Stimulated activated CD4-positive, alpha-beta T cell treated with anti-CD3 and anti-CD28 coated beads, TNF-alpha, amount 100 ng/mL, for 24 hours (primary cell): Measurements from ENCODE around the gene ICAM5.
"Not testable (repeated sequence)": the region's sequence is repeated elsewhere in the genome, so short reads cannot be mapped to it uniquely, and the experiment has no call there.

ENCODE experiments used
- DNase-seq, 3 experiments: peaks; one replicate each; pipeline ENCODE4 v3.0.0-alpha.2; 2020; ENCODE audit warnings: low read depth in 3 of 3

The ICAM5 gene, protein sequence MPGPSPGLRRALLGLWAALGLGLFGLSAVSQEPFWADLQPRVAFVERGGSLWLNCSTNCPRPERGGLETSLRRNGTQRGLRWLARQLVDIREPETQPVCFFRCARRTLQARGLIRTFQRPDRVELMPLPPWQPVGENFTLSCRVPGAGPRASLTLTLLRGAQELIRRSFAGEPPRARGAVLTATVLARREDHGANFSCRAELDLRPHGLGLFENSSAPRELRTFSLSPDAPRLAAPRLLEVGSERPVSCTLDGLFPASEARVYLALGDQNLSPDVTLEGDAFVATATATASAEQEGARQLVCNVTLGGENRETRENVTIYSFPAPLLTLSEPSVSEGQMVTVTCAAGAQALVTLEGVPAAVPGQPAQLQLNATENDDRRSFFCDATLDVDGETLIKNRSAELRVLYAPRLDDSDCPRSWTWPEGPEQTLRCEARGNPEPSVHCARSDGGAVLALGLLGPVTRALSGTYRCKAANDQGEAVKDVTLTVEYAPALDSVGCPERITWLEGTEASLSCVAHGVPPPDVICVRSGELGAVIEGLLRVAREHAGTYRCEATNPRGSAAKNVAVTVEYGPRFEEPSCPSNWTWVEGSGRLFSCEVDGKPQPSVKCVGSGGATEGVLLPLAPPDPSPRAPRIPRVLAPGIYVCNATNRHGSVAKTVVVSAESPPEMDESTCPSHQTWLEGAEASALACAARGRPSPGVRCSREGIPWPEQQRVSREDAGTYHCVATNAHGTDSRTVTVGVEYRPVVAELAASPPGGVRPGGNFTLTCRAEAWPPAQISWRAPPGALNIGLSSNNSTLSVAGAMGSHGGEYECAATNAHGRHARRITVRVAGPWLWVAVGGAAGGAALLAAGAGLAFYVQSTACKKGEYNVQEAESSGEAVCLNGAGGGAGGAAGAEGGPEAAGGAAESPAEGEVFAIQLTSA

DNA sequence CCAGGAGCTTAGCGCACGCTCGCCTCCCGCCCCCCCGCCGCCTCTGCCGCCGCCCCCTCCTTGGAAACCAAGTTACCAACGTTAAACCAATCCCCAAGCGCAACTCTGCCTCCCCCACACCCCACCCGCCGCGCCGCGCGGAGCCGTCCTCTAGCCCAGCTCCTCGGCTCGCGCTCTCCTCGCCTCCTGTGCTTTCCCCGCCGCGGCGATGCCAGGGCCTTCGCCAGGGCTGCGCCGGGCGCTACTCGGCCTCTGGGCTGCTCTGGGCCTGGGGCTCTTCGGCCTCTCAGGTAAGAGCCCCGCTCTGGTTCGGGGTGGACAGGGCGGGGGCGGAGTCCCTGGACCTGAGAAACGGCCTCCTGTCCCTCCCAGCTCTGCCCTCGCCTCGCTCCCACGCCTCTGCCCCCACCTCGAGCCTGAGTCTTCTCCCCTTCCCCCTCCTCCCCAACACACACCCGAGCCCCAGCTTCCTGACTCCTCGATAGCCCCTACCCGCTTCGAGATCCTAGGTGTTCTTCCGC, at the start of gene ICAM5:
TSS of gene ICAM5 (plus strand) at position 117 of the 521 bp plus-strand sequence. CDS start at position 209, 92 bp downstream.
- no peak for DNase-seq

DNA sequence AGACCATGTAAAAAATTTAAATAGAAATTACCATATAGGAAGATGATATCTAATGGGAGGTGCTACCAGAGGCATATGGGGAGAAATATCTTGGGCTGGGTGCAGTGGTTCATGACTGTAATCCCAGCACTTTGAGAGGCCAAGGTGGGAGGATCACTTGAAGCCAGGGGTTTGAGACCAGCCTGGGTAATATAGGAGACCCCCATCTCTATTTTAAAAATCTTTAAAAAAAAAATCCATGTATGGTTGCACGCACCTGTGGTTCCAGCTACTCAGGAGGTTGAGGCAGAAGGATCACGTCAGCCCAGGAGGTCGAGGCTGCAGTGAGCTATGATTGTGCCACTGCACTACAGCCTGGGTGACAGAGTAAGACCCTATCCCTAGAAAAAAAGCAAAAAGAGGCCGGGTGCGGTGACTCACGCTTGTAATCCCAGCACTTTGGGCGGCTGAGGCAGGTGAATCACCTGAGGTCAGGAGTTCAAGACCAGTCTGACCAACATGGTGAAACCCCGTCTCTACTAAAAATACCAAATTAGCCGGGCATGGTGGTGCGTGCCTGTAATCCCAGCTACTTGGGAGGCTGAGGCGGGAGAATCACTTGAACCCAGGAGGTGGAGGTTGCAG, 47.8 kb upstream of the ICAM5 start:
- DNase-seq, result not testable (repeated sequence)

DNA sequence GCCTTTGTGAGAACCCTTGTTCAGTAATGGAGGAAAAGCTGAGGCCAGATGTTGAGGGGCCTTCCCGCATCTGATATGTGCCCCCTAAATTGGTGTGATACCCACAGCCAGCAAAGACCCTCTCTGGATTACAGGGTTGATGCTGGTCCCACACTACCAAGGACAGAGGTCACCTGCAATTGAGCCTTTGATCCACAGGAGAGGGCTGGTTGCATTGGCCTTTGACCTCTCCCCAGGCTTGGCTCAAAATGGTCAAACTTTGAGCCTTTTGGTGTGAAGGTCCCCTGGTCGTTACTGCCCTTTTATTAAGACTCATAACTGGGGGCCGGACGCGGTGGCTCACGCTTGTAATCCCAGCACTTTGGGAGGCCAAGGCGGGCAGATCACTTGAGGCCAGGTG, 46.1 kb upstream of the ICAM5 start:
- no peak for DNase-seq

DNA sequence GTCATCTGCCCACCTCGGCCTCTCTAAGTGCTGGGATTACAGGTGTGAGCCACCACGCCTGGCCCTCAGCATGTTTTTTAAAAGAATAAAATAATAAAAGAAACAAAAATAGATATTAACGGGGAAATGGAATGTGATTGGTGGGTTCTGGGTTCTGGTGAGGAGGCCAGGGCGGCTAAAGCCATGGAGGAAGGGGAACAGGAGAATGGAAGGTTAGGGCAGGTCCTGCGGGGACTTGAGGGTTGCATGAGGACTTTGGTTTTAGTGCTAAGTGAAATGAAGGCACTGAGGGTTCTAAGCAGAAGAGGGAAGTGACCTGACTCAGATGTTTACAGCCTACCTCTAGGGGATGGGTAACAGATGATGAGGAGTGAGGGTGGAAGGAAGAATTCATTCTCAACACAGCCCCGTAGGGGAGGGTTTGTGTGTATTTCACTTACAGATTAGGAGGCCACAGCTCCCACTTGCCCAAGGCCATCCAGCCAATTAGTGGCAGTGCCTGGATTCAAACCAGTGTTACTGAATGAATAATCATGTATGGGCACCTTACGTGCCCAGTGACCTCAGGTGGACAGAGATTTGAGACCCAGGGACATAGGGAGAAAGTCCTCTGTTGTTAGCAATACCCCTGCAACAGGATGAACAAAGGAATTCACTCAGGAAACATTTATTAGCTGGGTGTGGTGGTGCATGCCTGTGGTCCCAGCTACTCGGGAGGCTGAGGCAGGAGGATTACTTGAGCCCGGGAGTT, 44.4 kb upstream of the ICAM5 start:
- no peak for DNase-seq

DNA sequence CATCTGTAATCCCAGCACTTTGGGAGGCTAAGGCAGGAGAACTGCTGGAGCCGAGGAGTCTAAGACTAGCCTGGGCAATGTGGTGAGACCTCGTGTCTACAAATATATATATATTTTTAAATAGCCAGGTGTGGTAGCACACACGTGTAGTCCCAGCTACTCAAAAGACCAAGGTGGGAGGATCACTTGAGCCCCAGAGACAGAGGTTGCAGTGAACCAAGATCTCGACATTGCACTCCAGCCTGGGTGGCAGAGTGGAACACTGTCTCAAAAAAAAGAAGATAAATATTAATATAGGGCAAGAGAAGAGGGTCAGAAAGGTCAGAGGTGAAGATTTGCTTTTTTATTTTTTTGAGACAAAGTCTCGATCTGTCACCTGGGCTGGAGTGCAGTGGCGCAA, 43.2 kb upstream of the ICAM5 start:
- DNase-seq, result no peak

DNA sequence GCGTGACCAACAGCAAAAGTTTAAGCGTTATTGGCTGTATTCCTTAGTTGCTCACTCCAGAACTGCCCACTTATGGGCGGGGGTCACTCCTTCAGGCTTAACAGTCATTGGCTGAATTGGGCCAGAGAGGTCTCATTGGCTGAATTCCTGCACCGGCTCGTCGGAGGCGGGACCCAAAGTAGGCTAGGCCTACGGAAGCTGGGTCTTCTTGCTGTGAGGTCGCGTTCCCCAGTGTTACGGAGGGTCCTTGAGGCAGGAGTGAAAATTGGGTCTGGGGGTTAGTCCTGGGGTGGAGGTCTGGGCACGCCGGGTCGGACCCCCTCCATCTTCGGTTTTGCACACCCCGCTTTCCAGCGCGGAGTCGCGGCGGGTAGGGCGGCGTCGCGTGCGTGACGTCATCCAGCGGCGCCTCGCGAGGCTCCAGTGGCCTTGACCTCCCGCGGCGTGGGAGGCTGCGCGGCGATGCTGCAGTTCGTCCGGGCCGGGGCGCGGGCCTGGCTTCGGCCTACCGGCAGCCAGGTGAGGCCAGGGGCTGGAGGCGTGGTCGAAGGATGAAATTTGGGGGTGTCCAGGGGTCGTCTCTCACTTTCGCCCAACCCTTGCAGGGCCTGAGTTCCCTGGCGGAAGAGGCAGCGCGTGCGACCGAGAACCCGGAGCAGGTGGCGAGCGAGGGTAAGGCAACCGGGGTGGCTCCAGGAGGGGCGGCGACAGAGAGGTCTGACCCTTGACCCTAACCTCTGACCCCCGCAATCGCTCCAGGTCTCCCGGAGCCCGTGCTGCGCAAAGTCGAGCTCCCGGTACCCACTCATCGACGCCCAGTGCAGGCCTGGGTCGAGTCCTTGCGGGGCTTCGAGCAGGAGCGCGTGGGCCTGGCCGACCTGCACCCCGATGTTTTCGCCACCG, 37.7 kb upstream of the ICAM5 start, which contains the start of gene MRPL4:
TSS of gene MRPL4 (plus strand) at position 423 of the 903 bp plus-strand sequence. CDS start at position 463, 40 bp downstream.
- peak; percentile 86 to 96 (median 93) for DNase-seq

DNA sequence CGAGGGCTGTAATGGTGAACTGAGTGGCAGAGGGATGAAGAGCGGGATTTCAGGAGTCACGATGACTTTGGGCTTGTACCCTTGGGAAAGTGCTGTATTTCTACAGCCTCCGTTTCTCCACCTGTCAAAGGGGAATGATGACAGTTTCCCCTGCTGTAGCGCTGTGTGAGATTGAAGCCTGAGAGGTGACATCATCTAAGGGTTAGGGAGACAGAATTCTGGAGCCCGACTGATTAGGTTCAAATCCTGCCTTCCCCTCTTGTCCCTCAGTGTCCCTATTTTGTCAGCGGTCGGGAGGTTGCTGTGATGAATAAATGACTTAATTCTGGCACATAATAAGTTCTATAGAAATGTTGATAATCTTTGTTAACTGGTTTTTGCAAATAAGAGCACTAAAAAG, 37.0 kb upstream of the ICAM5 start:
- no peak for DNase-seq

DNA sequence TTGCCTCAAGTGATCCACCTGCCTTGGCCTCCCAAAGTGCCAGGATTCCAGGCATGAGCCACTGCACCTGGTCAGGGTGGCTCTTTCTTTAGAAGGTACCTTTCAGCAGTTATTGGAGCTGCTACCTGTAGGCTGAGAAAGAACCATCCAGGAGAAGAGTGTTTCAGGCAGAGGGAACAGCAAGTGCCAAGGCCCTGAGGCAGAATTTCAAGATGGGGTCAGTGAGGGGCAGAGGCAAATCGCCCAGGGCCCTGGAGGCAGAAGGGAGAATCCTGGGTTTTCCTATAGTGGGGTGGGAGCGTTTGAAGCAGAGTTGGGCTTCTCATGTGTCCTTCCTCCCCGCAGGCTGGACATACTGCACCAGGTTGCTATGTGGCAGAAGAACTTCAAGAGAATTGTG, 35.5 kb upstream of the ICAM5 start:
- DNase-seq, result no peak

DNA sequence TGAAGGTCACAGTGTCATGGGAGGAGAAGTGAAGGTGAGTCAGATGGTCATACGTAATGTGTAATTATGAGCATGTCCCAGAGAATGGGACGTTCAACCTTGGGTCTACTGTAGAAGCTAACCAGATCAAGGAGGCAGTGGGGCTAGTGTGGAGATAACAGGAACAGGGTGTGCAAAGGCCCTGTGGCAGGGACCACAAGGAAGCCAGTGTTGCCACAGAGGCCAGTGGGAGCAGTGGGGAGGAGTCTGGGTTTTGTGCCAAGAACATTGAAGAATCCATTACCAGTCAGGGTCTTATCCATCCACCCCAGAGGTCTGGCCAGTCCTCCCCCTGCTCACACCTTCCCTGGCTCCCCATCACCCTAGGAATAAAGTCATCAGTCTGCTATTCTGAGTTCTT, 34.4 kb upstream of the ICAM5 start:
- DNase-seq, result no peak

DNA sequence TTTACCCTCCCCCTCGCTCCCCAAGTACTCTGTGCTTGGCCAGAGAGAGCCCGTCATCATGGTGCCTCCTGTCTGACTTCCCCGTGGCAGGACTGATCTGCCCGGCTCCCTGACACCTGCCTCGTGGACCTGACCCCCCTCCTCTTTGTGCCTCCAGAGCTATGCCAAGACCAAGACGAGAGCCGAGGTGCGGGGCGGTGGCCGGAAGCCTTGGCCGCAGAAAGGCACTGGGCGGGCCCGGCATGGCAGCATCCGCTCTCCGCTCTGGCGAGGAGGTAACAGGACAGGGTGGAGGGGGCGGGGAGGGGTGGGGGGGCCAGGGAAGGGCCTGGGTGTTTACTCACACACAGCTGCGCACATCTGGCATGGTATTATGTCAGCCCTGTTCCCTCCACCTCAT, 33.2 kb upstream of the ICAM5 start:
- no peak for DNase-seq

DNA sequence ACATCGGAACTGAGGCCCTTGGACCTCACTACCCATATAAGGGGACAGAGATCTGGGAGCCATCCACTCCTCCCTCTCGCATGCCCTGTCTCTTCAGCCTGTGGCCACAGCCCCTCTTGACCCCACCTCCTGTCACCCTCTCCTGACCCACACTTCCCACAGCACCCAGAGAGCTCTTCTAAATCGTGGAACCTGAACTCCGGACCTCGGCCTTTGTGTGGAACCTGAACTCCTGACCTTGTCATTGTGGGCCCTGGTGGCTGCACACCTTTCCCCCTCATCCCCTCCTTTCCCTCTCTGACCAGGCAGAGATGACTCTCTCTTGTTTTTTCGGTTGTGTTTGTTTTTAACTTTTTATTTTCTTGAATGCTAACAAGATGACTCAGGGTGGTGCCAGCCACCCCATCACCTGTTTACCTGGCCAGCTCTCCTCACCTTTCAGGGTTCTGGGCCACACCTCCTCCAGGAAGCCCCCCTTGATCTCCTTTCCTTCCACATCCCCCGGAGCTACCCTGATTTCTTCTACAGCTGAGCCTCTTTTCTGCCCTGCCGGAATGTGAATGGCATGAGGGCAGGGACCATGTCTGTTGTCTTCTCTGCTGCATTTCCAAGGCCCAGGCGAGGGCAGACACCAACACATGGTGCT, 32.7 kb upstream of the ICAM5 start:
- no peak for DNase-seq

DNA sequence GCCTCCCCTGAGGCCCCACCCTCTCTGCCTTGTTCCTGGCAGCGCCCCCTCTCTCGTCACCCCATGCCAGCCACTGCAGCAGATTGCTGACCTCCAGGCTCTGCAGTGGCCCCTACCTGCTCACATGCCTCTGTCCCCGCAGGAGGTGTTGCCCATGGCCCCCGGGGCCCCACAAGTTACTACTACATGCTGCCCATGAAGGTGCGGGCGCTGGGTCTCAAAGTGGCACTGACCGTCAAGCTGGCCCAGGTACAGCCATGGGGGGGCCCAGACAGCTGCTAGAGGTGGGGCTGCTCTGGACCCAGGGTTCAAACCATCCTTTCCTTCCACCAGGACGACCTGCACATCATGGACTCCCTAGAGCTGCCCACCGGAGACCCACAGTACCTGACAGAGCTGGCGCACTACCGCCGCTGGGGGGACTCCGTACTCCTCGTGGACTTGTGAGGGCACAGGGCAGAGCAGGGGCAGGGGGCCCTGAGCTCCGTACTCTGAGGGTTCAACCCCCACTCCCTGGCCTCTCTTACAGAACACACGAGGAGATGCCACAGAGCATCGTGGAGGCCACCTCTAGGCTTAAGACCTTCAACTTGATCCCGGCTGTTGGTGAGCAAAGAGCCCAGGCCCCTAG, 31.6 kb upstream of the ICAM5 start:
- DNase-seq, result no peak

DNA sequence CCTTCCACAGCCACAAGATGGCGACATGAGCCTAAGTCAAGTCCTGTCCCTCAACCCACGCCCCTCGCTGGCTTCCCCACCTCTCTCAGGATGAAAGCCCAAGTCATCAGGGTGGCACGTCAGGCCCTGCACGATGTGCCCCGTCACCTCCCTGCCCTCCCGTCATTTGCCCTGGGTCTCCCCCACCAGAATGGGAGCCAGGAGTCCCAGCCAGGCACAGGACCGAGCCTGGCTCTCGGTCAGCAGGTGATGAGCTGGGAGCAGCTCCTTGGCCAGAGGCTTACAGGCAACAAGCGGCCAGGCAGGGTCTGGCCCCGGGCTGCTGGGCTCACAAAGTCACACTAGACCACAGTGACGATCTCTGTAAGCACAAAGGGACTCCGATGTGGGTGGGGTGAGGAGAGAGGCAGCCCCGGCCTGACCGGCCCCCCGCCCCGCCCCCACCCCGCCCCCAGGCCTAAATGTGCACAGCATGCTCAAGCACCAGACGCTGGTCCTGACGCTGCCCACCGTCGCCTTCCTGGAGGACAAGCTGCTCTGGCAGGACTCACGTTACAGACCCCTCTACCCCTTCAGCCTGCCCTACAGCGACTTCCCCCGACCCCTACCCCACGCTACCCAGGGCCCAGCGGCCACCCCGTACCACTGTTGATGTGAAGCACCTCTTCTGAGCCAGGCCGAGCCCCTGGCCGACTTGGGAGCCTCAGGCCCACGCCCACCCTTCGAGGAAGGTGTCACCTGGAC, 30.4 kb upstream of the ICAM5 start:
- peak; percentile 78 to 96 (median 91) for DNase-seq

DNA sequence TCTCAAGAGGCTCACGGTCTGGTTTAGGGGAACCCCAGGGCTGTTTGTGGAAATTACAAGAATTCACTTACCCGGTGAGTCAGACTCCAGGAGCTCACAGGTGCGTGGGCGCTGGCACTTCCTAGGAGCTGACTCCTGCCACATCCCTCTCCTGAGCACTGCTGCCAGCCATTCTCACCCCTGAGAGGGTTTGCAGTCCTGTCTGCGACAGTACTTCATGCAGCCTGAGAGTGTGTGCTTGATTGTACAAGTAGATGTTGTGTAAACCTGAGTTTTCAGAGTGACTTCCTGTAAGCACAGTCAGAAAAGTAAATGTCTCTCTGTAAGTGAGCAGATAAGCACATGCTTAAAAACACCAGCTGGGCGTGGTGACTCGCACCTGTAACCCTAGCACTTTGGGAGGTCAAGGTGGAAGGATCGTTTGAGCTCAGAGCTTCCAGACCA, 29.6 kb upstream of the ICAM5 start:
- DNase-seq, result peak in 1 of 3 experiments; percentile 72

DNA sequence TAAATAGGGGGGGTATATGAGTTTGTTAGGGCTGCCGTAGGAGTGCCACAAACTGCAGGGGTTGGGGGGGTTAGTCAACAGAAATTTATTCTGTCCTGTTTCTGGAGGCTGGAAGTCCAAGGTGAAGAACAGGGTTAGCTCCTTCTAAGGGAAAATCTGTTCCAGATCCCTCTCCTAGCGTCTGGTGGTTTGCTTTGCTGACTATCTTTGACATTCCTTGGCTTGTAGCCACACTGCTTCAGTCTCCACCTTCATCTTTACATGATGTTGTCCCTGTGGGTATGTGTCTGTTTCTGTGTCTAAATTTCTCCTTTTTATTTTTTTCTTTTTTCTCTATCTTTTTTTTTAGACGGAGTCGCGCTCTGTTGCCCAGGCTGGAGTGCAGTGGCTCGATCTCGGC, 27.0 kb upstream of the ICAM5 start:
- no peak for DNase-seq

DNA sequence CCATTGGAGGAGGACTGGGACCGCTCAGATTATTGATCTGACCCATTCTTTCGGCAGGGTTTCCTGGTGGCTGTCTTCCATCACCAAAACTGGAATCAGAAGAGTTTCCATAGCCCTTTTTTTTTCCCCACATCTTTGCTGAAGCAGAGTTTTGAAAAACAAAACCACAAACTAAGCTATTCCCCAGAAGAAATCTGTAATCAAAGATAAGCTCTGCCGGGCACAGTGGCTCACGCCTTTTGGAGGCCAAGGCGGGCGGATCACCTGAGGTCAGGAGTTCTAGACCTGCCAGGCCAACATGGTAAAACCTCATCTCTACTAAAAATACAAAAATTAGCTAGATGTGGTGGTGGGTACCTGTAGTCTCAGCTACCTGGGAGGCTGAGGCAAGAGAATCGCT, 23.0 kb upstream of the ICAM5 start:
- DNase-seq, result no peak

DNA sequence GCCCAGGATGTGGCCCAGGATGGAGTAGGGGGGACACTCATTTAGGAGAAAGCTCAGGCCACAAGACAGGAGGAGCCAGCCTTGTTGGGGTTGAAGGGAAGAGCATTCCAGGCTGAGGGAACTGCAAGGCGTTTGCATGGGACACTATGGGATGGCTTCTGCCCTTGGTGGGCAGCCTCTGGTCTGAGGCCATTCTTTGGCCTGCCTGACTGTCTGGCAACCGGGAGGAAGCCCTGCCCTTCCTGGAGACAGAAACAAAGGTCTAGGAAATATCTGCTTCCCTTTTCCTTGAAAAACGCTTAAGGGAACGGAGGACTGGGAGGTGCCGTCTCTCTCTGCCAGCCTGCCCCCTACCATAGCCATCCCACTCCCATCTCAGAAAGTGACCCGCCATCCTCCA, 21.7 kb upstream of the ICAM5 start:
- DNase-seq, result no peak
